T-helper 17 cell (primary cell): Measurements from ENCODE around the gene ABCB9. TPM values are rescaled to one million over a fixed set of nuclear protein-coding genes. Genes with fewer than 3 reads are reported as not detected.
"Not testable (repeated sequence)": the region's sequence is repeated elsewhere in the genome, so short reads cannot be mapped to it uniquely, and the experiment has no call there.

Experiments
- ATAC-seq: fragments of 150-1000 bp; cut with Tn5 transposase; 2 replicates; pipeline ENCODE4 v1.10.0; 2021; ENCODE audit warnings: mild to moderate bottlenecking, moderate library complexity
- DNase-seq, 3 donors: peaks; one replicate each; pipeline versions ENCODE4 v3.0.0 to v3.0.0-alpha.2; 2020 to 2021
- H3K9me3 ChIP-seq: one replicate; pipeline ENCODE4 v1.7.0; 2013; ENCODE audit warnings: low read length, mild to moderate bottlenecking; ENCODE audit not compliant: control insufficient read depth, poor library complexity, severe bottlenecking
- H3K27ac Mint-ChIP-seq: one replicate; pipeline ENCODE4 v1.8.0; 2022; ENCODE audit warnings: mild to moderate bottlenecking, moderate library complexity, mixed read lengths
- H3K27me3 Mint-ChIP-seq: one replicate; pipeline ENCODE4 v1.8.0; 2022; ENCODE audit warnings: mixed read lengths
- H3K36me3 Mint-ChIP-seq: one replicate; pipeline ENCODE4 v1.8.0; 2022; ENCODE audit warnings: low read depth, mixed read lengths
- H3K4me1 Mint-ChIP-seq: one replicate; pipeline ENCODE4 v1.8.0; 2022; ENCODE audit warnings: mild to moderate bottlenecking, mixed read lengths
- H3K4me3 Mint-ChIP-seq: one replicate; pipeline ENCODE4 v1.8.0; 2022; ENCODE audit warnings: mild to moderate bottlenecking, moderate library complexity, mixed read lengths
- total RNA-seq, 4 donors: library from RNA in 2 of 4; stranded (reverse) in 2 of 4; gene quantifications; one replicate each; pipeline ENCODE4 v1.2.3 and lab custom pipeline; 2022 to 2026

Gene ABCB9
- total RNA-seq (1 to 10 TPM; 4.1 to 6.1 TPM), total RNA-seq (lab: John Stamatoyannopoulos, UW) (6.5 to 8.0 reads per million in 2 donors)

DNA sequence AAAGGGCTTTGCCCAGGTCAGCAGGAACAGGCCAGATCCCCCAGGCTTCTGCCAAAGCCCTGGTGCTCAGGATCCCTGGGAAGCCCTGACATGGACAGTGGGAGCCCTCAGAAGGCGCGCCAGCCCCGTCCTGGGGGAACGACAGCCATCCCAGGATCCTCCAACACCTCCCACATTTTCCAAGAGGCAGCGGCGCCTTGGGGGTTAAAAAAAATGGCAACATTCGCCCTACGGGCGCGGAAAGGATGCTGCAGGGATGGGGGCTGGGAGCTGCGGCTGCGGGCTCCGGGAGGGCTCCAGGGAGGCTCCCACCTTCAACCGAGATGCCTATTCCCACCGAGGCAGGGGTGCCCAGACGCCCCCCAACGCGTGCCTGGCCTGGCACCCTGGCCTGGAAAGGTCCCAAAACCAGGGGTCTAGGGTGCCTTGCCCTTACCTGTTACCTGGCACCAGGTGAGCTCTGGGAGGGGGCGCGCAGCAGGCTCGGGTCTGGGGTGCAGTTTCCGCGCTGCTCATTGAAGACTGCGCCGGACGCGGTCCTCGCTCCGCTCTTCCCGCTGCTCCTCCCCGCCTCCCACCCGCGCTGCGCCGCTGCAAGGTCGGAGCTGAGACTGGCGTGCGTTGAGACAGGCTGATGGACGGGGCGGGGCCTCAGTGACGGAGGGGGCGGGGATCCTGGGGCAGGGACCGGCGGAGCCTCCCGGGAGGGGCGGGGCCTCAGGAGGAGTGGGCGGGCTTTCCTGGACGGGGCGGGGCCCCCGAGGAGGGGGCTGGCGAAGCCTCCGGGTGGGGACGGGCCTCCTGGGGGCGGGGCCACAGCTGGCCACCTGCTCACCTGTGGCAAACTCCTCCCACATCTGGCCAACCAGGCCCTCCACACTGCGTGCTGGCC lies at the start of gene ABCB9:
TSS of gene ABCB9 (minus strand) at position 613 of the 892 bp plus-strand sequence. CDS start 6,228 bp downstream, outside the sequence.
- peak within 1 kb of the TSS; percentile 68 for H3K4me3 Mint-ChIP-seq
- no peaks in the 10 kb centered on the region for H3K27me3 Mint-ChIP-seq
- ATAC-seq, result peak; percentile 97
- H3K9me3 ChIP-seq, result no peaks in the 10 kb centered on the region
- H3K36me3 Mint-ChIP-seq, result no peaks in the 10 kb centered on the region
- peaks cover 4% of the 10 kb centered on the region for H3K4me1 Mint-ChIP-seq
- DNase-seq, result peak; percentile 89 to 97 (median 96)
- peak within 1 kb of the TSS; percentile 85 for H3K27ac Mint-ChIP-seq

DNA sequence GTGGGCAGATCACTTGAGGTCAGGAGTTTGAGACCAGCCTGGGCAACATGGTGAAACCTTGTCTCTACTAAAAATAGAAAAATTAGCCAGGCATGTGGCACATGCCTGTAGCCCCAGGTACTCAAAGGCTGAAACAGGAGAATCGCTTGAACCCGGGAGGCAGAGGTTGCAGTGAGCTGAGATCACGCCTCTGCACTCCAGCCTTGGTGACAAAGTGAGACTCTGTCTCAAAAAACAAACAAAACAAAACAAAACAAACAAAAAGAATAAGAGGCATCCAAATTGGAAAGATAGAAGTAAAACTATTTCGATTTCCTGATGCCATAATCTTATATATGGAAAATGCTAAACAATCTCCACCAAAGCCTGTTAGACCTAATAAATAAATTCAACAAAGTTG lies 48.2 kb upstream of the ABCB9 start:
- not testable (repeated sequence) for H3K36me3 Mint-ChIP-seq, H3K4me3 Mint-ChIP-seq, DNase-seq, H3K9me3 ChIP-seq, H3K4me1 Mint-ChIP-seq, ATAC-seq, H3K27ac Mint-ChIP-seq, H3K27me3 Mint-ChIP-seq

GRCh38 chr12:123013185-123014095 lies 47.2 kb upstream of the ABCB9 start:
- Mint-ChIP-seq H3K27me3 (no peaks in the 10 kb centered on the region), H3K4me1 (peaks cover 4% of the 10 kb centered on the region), H3K36me3 (peaks cover 3% of the 10 kb centered on the region), H3K4me3 (no peak overlapping the region), H3K27ac (no peak overlapping the region)
- H3K9me3 ChIP-seq, result no peaks in the 10 kb centered on the region
- no peak for ATAC-seq
- no peak for DNase-seq

DNA sequence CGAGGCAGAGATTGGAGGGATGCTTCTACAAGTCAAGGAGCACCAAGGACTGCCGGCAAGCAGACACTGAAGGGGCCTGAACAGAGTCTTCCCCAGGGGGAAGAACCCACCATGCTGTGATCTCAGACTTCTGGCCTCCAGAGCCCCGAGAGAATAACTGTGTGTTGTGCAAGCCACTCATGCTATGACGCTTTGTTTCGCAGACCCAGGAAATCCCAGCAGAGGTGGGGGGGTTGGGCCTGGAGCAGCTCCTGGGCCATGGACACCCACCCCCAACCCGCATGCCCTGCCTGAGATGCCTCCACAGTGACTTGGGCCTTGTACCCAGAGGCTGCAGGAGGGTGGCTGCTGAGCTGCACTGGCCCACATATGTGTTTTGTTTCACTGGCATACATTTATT lies 45.4 kb upstream of the ABCB9 start:
- H3K36me3 Mint-ChIP-seq, result peaks cover 5% of the 10 kb centered on the region
- peaks cover 2% of the 10 kb centered on the region for H3K4me1 Mint-ChIP-seq
- no peak for DNase-seq
- no peak overlapping the region for H3K27ac Mint-ChIP-seq
- no peak overlapping the region for H3K4me3 Mint-ChIP-seq
- H3K27me3 Mint-ChIP-seq, result no peaks in the 10 kb centered on the region
- no peak for ATAC-seq
- no peaks in the 10 kb centered on the region for H3K9me3 ChIP-seq

GRCh38 chr12:123010681-123011080 lies 44.4 kb upstream of the ABCB9 start:
- H3K9me3 ChIP-seq, result no peaks in the 10 kb centered on the region
- H3K4me3 Mint-ChIP-seq, result no peak overlapping the region
- peaks cover 2% of the 10 kb centered on the region for H3K4me1 Mint-ChIP-seq
- H3K36me3 Mint-ChIP-seq, result peaks cover 4% of the 10 kb centered on the region
- DNase-seq (no peak), ATAC-seq (no peak)
- no peaks in the 10 kb centered on the region for H3K27me3 Mint-ChIP-seq
- no peak overlapping the region for H3K27ac Mint-ChIP-seq

- no peak for ATAC-seq
- Mint-ChIP-seq H3K4me3 (no peak overlapping the region), H3K4me1 (peaks cover 2% of the 10 kb centered on the region), H3K27me3 (no peaks in the 10 kb centered on the region), H3K27ac (no peak overlapping the region), H3K36me3 (peaks cover 2% of the 10 kb centered on the region)
- no peaks in the 10 kb centered on the region for H3K9me3 ChIP-seq
- DNase-seq, result no peak
Observed at GRCh38 chr12:123010110-123010509, 43.8 kb upstream of the ABCB9 start.

GRCh38 chr12:123006977-123007376 lies 40.7 kb upstream of the ABCB9 start:
- DNase-seq (no peak), ATAC-seq (no peak)
- Mint-ChIP-seq H3K36me3 (peaks cover 5% of the 10 kb centered on the region), H3K4me3 (no peak overlapping the region), H3K4me1 (peaks cover 2% of the 10 kb centered on the region), H3K27me3 (no peaks in the 10 kb centered on the region), H3K27ac (no peak overlapping the region)
- H3K9me3 ChIP-seq, result no peaks in the 10 kb centered on the region

DNA sequence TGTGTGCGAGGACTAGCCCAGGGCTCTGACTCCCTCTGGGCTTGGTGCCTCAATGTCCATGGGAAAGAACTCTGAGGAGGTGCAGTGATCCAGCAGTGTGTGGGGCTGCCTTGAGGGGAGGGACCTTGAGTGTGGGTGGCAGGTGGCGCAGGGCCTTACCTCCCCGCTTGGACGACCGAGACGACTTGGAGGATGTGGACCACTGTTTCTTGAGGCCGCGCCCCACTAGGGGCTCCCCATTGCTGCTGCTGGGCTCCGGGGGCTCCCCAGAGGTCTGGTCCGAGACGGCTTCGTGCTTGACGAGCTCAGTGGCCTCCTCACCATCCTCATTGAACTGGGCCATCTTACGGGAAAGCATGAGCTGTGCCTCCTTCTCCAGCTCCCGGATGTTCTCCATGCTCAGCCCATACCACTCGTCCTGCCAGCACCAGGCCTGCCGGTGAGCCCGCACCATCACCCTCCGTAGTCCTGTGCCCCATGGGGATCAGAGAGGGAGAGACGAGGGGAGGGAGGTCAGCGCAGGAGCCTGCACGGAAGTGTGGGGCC lies 38.9 kb upstream of the ABCB9 start:
- no peaks in the 10 kb centered on the region for H3K9me3 ChIP-seq
- H3K27me3 Mint-ChIP-seq, result no peaks in the 10 kb centered on the region
- H3K27ac Mint-ChIP-seq, result no peak overlapping the region
- no peak overlapping the region for H3K4me3 Mint-ChIP-seq
- no peak for DNase-seq
- ATAC-seq, result no peak
- no peaks in the 10 kb centered on the region for H3K4me1 Mint-ChIP-seq
- H3K36me3 Mint-ChIP-seq, result peaks cover 5% of the 10 kb centered on the region

DNA sequence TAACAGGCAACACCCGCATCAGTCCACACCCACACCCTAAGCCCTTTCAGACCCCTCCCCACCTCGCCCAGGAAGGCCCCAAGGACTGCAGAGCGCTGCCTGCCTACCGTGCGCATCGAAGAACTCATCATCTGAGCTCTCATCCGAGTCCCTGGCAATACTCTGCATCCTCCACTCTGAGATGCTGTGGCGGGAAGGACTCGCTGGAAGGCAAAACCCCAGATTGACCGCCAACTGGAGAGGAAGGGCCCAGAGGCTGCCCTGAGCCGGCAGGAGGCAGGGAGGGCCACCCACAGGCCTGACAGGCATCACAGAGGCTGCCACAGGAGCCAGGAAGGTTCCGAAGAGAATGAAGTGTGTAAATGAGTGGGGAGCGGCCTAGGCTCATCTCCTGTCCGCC lies 38.0 kb upstream of the ABCB9 start:
- H3K4me1 Mint-ChIP-seq, result no peaks in the 10 kb centered on the region
- no peak overlapping the region for H3K4me3 Mint-ChIP-seq
- H3K9me3 ChIP-seq, result no peaks in the 10 kb centered on the region
- DNase-seq (no peak), ATAC-seq (no peak)
- H3K27ac Mint-ChIP-seq, result no peak overlapping the region
- H3K27me3 Mint-ChIP-seq, result no peaks in the 10 kb centered on the region
- H3K36me3 Mint-ChIP-seq, result peaks cover 5% of the 10 kb centered on the region

DNA sequence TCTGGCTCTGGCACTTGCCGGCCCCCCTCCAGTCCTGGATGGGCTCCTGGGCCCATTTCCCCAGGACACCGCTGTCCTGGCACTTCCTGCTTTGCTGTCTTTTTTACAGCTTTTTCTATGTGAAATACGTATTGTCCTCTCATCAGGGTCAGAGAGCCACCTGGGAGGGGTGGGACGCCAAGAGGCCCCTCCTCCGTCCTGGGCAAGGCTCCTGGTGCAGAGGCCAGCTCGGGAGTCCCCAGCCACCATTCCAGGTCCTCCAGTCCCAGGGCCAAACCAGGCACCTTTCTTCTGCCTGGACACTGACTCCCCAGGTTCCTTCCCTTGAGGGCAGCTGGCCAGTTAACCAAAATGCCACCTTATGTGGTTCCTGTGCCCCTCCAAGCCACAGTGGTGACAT lies 37.0 kb upstream of the ABCB9 start:
- Mint-ChIP-seq H3K27ac (no peak overlapping the region), H3K27me3 (no peaks in the 10 kb centered on the region), H3K4me1 (no peaks in the 10 kb centered on the region), H3K36me3 (peaks cover 5% of the 10 kb centered on the region), H3K4me3 (no peak overlapping the region)
- no peak for ATAC-seq
- H3K9me3 ChIP-seq, result no peaks in the 10 kb centered on the region
- DNase-seq, result no peak

DNA sequence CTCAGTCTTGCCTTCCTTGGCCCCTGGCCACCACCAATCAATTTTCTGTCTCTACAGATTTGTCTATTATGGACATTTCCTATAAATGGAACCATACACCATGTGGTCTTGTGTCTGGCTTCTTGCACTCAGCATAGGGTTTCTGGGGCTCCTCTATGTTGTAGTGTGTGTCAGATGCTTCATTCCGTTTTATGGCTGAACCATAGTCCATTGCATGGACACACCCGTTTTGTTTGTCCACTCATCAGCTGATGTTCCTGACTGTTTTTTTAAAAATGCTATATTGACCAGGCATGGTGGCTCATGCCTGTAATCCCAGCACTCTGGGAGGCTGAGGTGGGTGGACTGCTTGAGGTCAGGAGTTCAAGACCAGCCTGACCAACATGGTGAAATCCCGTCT lies 35.2 kb upstream of the ABCB9 start:
- ATAC-seq (no peak), DNase-seq (no peak)
- Mint-ChIP-seq H3K4me1 (no peaks in the 10 kb centered on the region), H3K27ac (no peak overlapping the region), H3K27me3 (no peaks in the 10 kb centered on the region), H3K4me3 (no peak overlapping the region), H3K36me3 (peaks cover 3% of the 10 kb centered on the region)
- H3K9me3 ChIP-seq, result no peaks in the 10 kb centered on the region

GRCh38 chr12:123000578-123000977 lies 34.3 kb upstream of the ABCB9 start:
- Mint-ChIP-seq H3K27ac (no peak overlapping the region), H3K4me1 (no peaks in the 10 kb centered on the region), H3K4me3 (no peak overlapping the region), H3K27me3 (no peaks in the 10 kb centered on the region), H3K36me3 (peaks cover 3% of the 10 kb centered on the region)
- H3K9me3 ChIP-seq, result no peaks in the 10 kb centered on the region
- ATAC-seq (no peak), DNase-seq (no peak)

DNA sequence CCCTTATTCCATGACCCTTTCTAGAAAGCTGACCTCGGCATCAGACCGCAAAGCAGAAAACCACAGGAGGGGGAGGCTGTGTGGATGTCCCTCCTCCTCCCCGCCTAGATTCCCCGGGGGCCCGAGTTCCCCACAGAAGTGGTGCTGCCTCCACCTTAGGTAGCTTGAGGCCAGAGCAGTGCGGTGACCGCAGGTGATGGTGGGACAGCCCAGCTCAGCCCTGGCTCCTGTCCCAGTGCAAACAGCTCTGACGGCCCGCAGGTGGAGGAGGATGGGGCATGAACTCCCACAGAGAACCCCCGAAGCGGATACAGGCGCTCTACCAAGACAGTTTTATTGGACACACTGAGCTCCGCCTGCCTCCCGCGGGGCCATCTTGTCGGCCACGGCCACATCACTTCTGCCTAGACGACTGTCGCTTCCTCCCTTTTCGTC lies 33.7 kb upstream of the ABCB9 start:
- H3K27ac Mint-ChIP-seq, result no peak overlapping the region
- no peaks in the 10 kb centered on the region for H3K9me3 ChIP-seq
- no peaks in the 10 kb centered on the region for H3K27me3 Mint-ChIP-seq
- ATAC-seq (no peak), DNase-seq (no peak)
- no peaks in the 10 kb centered on the region for H3K4me1 Mint-ChIP-seq
- no peak overlapping the region for H3K4me3 Mint-ChIP-seq
- peaks cover 3% of the 10 kb centered on the region for H3K36me3 Mint-ChIP-seq
